ELR (cell line): ENCODE measurements around the gene PLCD3.
A peak's percentile ranks its signal among the peaks of the same experiment; 100 is the strongest.

ENCODE experiments used
- DNase-seq: peaks from one replicate; pipeline ENCODE4 v3.0.0-alpha.2; 2015; ENCODE audit warnings: low read depth

The PLCD3 gene

DNA sequence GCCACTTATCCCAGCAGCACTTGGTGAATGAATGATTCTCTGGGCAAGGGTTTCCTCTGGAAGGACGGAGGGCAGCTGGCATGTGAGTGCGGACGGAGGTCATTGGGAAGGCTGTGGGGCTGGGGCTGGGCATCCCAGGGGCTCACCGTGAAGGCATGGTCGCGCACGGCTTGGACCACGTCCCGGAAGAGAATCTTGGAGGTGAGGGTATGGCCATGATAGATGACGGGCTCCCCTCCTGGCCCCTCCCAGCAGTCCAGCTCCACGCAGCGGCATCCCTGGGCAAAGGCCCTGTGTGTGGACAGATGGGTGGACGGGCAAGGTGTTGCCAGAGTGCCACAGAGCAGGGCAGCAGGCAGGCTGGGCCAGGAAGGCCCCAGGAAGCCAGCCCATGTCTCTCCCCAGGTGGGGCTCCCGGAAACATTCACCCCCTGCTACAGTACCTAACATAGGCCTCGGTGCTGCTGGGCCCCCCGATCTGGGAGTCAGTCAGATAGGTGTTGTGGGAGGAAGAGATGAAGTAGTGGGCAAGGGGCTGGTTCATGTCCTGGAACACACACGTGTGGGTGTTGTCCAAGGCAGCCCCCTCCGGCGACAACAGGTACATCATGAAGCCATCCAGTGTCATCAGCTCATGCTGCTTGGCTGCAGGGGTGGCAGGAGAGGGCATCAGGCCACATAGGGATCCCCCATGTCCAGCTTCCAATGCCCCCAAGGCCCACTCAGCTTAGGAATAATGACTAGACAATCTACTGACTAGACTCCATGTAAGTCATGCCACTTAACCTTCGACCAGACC, 14.3 kb downstream of the PLCD3 start:
- no peak for DNase-seq

DNA sequence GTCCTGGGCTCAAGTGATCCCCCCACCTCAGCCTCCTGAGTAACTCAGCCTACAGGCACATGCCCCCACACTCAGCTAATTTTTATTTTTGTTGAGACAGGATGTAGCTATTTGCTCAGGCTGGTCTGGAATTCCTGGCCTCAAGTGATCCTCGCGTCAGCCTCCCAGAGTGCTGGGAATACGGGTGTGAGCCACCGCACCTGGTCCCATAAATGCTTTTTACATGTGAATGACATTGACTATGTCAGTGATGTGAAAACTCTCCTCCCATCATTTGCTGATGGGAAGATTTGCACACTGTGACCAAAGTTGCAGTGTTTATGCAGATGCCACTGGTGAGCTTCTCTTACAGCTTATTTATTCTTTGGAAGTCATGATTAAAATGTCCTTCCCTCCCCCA, 15.0 kb downstream of the PLCD3 start:
- no peak for DNase-seq

GRCh38 chr17:45116434-45117016, 15.8 kb downstream of the PLCD3 start:
- DNase-seq, result no peak

DNA sequence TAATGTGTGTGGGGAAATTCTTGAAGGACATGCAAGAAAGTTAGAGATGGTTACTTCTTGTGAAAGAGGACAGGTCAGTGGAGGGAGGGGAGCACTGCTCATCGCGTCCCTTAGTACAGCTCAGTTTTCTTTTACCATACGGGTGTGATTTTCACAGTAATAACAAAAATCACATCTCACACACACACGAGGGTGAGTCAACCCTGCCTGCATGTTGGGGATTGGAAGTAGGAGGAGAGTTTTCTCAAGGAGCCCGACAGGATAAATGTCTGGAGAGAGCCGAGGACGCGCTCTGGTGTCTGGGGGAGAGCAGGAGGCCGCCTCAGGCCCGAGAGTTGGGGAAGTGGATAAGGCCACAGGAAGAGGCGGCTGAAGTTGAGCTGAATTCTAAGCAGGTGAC, 16.4 kb downstream of the PLCD3 start:
- DNase-seq, result no peak

DNA sequence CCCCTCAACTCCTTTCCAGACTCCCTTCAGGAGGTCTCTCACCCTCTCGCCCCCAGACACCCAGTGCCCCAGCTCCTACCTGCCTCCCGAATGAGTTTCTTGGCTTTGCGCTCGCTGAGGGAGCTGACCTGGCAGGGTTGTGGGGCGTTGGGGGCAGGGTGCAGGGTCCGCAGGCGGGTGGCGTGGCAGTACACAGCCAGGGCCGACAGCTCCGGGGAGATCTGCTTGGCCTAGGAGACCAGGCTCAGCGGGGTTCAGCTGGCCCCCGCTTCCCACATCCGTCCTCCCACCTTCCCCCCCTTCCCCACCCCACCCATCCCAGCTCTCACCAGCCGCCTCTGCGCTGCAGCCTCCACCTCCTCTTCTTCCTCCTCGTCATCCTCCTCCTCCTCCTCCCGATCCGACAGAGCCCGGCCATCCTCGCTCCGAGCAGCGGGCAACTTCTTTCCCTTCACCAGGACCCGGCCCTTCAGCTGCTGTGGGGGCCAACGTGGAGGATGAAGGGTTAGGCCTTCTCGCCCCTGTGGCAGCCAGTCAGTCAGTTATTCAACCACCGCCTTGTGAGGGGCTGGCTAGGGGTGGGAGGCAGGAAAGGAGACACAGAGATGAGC, 17.2 kb downstream of the PLCD3 start:
- DNase-seq, result no peak

DNA sequence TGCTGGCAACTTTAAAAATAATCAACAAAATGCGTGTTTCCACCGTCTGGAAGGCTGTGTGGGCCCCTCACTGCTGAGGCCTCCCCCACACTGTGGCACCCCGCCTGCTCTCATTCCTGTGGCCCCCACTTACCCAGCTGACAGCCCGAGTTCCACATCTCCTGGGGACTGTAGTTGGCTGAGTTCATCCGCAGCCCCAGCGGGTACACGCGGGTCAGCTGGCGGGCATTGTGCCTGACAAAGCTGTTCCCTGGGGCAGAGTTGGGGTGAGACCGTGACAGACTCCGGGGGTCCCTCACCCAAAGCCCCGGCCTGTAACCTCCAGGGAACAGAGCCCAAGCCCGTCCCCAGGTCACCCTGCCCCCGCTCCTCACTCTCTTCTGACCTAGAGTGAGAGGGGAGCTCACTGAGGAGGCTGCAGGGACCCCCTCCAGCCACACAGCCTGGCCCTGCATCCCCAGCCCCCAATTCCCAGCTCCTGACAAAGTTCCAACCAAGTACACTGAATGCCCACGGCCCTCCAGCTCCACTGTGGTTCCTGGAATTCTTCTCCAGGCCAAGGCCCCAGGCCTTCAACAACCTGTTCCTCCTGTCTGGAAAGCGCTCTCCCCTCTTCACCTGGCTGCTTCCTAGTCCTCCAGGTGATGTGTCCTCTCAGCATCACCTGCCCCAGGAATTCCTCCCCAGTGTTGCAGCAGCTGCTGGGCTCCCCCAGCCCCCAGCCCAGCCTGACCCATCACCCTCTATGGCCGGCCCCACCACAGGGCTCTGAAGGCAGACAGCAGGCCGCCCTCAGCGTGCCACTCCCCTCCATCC, 18.0 kb downstream of the PLCD3 start:
- DNase-seq, result no peak

DNA sequence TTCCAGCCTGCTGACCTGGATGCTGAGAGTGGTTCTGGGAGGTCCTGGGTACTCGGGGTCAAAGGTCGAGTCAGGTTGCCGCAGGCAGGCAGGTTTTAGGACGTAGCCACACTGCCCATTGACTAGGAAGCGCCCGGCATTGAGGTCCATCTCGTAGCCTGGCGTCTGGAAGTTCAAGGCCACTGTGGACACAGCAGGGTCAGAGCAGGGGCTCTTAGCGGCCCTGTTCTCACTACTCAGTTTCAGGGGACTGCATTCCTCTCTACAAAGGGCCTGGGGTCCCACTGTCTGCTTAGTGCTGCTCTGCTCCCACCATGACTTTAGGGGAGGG, 18.9 kb downstream of the PLCD3 start:
- DNase-seq, result no peak

DNA sequence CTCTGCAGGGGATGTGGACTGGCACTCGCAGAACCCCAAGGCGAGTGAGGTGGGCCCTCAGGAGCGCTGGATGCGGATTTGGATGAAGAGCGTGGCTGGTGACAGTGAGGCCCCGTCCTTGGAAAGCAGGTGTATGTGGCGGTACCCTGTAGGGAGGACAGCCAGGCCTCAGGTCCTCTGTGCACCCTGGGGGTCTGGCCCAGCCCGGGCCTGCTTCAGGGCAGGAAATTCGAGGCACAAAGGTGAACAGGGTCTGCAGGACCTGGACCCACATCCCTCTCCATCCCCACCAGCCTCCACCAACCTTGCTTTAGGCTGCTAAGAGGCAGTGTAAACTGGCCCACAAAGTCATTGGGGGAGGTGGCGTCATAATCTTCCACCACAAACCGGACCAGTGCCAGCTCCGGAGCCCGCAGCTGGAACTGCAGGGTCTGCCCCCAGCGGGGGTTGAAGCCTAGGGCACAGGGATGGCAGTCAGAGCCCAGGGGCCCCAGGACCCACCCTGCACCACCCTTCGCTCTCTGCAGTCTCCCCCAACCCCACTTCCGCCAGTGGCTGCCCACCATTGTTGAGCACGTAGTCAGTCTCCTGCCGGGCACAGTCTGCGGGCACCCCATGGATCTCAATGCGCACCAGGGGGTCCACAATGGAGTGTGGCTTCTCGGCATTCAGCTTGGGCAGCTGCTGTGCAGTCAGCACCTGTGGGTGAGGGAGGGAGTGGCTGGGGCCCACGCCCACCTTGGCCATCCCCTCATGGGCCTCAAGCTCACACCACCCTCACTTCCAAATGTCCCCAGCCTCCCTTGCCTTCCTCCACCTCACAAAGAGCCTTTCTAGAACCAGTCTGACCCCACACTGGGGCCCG, 19.5 kb downstream of the PLCD3 start:
- no peak for DNase-seq

DNA sequence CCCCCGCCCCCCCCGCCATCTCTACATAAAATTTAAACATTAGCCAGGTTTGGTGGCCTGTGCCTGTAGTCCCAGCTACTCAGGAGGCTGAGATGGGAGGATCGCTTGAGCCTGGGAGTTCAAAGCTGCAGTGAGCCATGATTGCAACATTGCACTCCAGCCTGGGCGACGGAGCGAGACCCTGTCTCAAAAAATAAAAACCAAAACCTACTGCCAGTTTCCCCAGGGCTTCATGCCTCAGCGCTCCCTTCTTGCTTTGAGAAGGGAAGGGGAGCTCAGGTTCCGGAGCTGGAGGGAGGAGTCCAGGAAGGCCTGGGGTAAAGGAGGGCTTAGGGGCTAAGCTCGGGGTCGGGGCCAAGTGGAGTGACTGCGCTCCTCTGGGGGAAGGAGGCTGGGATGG, 20.5 kb downstream of the PLCD3 start:
- no peak for DNase-seq

DNA sequence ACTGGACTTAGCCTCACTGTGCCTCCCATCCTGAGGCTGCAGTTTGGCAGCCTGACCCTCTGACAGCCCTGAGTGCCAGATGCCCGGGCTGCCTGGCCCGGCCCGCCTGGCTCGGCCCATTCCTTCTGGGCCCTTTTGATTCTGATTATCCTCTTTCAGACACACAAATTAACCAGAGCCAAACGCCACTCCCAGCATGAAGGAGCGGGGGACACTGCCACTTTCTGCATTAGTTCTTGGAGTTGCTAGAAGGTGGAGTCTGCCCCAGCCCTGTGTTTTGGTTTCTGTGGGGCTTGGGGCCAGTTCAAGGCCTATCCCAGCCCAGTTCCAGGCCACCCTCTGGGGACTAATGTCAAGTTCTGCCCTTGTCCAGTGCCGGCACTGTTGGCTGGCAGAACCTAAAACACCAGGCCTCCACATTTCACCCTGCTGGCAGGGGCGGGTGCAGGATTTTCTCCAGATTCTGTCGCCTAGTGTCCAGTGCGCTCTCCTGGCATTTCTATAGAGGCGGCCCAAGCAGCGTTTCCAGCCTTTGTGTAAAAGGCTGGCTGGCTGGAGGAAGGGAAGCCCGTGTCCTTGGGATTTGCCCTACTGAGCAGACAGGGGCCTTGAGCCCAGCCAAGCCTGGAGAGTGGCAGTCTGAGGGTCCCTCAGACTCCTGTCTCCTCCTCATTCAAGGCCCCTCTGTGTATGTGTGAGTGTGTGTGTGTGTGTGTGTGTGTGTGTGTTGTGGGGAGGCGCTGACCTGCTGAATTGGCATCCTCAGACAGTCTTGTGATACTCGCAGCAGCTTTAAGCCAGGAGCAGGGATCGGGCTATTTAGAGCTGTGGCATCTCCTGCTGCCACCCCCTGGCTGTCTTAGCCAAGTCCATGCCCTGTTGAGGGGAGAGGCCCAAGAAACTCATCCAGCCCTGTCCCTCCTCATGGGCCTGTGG, 21.4 kb downstream of the PLCD3 start:
- DNase-seq, result no peak

DNA sequence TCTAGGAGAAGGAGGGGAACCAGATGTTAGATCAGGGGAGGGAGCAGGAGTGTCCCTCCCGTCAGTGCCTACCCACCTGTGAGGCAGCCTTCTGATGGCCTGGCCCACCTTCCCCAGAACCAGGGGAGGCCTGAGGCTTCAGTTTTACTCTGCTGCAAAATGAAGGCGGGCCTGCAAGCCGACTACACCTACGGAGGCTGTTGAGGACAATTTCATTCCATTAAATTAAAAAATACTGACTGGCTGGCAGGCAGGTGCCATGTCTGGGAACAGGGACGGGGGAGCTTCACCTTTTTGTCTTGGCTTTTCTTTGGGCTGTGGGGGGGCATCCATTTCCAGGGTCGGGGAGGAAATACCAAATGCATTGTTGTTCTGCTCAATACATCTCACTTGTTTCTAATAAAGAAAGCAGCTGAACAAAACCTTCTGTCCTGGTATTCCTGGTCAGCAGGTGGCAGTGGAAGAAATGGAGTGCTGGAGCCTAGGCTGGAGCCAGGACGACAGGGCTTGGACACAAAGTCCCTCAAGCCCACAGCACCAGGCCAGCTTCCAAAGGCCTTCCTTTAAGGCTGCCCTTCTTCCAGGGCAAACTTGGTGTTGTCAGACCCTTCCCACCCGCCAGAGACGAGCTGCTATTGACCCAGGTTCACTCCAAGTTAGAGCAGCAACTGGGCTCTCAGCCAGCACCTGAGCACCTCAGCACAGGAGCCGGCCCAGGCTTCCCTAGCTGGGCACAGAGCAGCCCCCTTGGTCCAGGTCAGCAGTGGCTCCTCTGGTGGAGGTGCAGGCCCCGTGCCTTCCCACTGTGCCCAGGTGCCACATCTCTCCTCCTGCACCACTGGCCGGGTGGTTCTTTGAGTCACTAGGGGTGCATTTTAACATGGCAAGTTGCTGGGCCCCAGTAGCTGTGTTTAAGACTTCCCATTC, 23.5 kb downstream of the PLCD3 start:
- DNase-seq, result peak; percentile 34

DNA sequence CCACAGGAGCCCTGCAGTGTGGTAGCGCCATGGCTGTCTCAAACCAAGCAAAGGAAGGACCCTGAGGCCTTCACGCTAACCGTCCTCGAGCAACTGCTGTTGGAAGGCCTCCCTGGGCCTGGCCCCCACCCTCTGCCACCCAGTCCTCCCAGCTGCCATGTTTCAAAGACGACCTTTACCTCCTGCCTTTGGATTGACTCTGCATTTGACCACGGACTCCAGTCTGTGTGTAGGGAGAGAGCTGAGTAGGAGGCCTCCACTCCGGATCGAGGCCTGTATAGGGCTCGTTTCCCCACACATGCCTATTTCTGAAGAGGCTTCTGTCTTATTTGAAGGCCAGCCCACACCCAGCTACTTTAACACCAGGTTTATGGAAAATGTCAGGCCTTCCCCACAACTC, 24.3 kb downstream of the PLCD3 start:
- DNase-seq, result no peak

DNA sequence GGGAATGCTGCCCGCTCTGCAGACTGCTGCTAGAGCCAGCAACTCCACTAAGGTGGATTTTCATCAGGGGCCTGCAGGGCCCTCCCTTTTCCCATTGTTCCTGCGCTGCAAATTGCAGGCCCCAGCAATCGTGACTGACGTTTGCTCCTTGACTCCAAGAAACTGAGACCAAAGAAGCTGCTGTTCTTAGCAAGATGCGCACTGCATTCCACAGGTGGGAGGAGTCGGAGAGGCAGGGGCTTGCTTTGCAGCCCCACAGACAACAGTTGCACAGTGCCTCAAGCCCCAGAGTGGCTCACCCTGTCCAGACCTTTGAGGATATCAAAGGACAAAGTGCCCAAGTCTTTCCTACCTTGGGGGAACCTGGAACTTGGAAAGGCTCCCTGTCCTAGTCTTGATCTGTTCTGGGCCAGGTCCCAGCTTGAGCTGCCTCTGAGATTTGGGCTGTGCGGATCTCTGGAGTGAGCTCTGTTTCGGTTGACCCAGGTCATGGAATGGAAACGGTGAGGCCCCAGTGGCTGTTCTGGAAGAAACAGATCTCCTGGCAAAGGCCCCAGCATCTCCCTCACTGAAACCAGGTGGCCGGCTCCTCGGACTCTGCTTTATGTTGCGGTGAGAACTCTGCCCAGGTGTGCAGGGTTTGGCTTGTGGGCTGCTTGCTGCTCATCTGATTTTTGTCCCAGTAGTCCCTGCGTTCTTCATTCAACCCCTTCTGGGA, 24.9 kb downstream of the PLCD3 start:
- DNase-seq, result no peak

- no peak for DNase-seq
Measured at GRCh38 chr17:45106582-45106981, 25.7 kb downstream of the PLCD3 start.

DNA sequence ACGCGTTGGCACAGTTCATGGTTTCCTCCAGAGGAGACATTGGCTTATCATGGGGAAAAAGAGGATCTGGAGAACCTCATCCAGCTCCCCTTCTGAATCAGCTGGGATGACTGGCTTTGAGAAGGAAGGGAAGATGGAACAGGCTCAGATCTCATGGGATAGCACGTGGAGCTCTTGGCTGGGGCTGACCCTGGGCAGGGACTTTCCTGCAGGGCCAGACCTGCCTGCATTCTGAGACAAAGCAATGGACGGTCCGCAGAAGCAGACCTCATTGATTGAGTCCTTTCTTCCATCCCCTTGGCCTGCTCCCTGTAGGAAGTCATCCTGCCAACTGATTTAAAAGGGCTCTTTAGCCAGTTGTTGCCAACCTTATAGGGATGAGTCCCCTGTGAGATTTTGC, 26.2 kb downstream of the PLCD3 start:
- DNase-seq, result no peak

DNA sequence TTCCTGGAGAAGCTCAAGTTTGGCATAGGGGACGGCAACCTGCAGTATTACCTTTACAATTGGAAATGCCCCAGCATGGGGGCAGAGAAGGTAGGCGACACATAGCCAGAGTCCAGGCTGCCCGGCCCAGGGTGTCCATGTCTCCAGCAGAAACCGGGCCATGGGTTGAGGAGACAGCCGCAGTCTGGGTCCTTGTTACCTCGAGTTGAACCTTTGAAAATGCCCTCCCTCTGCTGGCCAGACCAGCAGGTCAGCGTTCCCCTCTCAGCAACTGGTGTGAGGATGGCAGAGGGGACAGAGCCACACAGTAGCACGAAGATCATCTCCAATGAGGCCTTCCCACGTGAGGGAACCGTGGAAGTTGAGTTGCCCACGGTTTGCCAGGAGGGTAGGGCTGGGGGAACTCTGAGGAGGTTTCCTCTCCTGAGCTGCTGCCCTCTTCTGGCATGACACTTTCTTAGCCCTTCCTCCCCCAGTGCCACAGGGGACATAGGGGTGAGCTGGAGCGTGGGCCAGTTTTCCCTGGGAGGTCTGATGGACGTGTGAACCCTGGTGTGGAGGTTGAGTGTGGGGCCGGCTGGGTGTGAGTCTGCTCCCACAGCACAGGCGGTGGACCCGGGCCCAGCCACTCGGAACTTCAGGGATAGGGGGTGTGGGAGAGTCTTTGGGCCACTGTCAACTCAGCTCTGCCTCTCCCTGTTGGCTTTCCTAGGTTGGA, 27.2 kb downstream of the PLCD3 start:
- no peak for DNase-seq

- DNase-seq, result no peak
Measured at GRCh38 chr17:45104497-45104896, 27.8 kb downstream of the PLCD3 start.

- no peak for DNase-seq
Measured at GRCh38 chr17:45104029-45104428, 28.3 kb downstream of the PLCD3 start.
